ENCODE measurements around the gene INKA2.

INKA2 gene

DNA sequence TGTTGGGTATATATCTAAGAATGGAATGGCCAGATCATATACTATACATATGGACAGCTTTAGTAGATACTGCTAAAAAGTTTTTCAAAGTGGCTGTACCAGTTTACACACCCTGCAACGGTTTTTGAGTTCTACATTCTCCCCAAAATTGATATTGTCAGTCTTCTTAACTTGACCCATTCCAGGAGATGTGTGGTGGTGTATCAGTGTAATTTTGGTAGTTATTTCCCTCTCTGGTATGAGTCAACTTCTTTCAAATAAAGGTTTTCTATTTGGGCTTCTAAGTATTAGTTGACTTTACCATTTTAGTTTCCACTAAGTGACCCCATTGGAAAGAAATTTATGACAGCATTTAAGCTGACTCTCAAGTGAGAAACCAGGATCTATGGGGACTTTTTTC is 29.2 kb downstream of the INKA2 start:
- no peak overlapping the region for H3K9ac ChIP-seq
- no peaks in the 10 kb centered on the region for H3K27me3 ChIP-seq (ENCODE audit: control insufficient read depth, insufficient read depth, low read length)
- H3K4me1 ChIP-seq = no peaks in the 10 kb centered on the region
- H3K36me3 ChIP-seq (ENCODE audit: control insufficient read depth, insufficient read depth, low read length) = no peaks in the 10 kb centered on the region
- H3K79me2 ChIP-seq = no peaks in the 10 kb centered on the region
- no peaks in the 10 kb centered on the region for H3K9me3 ChIP-seq (ENCODE audit: control insufficient read depth, low read length)
- H3K27ac ChIP-seq = no peak overlapping the region
- H3K4me2 ChIP-seq (ENCODE audit: low read length) = no peak overlapping the region
- TF ChIP-seq, protein P1, sequence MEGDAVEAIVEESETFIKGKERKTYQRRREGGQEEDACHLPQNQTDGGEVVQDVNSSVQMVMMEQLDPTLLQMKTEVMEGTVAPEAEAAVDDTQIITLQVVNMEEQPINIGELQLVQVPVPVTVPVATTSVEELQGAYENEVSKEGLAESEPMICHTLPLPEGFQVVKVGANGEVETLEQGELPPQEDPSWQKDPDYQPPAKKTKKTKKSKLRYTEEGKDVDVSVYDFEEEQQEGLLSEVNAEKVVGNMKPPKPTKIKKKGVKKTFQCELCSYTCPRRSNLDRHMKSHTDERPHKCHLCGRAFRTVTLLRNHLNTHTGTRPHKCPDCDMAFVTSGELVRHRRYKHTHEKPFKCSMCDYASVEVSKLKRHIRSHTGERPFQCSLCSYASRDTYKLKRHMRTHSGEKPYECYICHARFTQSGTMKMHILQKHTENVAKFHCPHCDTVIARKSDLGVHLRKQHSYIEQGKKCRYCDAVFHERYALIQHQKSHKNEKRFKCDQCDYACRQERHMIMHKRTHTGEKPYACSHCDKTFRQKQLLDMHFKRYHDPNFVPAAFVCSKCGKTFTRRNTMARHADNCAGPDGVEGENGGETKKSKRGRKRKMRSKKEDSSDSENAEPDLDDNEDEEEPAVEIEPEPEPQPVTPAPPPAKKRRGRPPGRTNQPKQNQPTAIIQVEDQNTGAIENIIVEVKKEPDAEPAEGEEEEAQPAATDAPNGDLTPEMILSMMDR (IDR thresholded peaks at IDR 0.05) = no peak
- H2AFZ ChIP-seq = no peak overlapping the region
- H3K4me3 ChIP-seq (ENCODE audit: low read depth, low read length) = no peak overlapping the region

DNA sequence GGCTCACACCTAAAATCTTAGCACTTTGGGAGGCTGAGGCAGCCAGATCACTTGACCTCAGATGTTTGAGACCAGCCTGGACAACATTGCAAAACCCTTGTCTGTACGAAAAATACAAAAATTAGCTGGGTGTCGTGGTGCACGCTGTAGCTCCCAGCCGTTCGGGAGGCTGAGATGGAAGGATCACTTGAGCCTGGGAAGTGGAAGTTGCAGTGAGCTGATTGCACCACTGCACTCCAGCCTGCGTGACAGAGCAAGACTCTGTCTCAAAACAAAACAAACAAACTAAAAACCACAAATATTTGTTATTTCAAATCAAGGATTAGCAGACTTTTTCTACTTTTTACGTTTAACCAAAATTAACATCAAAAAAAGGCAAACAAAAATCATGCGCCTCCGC is 31.3 kb downstream of the INKA2 start:
- Histone ChIP-seq H3K4me1 (no peaks in the 10 kb centered on the region), H3K27me3 (ENCODE audit: control insufficient read depth, insufficient read depth, low read length) (no peaks in the 10 kb centered on the region), H3K9me3 (ENCODE audit: control insufficient read depth, low read length) (no peaks in the 10 kb centered on the region), H3K4me3 (ENCODE audit: low read depth, low read length) (no peak overlapping the region), H3K4me2 (ENCODE audit: low read length) (no peak overlapping the region), H3K27ac (no peak overlapping the region), H3K9ac (no peak overlapping the region), H3K36me3 (ENCODE audit: control insufficient read depth, insufficient read depth, low read length) (no peaks in the 10 kb centered on the region), H3K79me2 (no peaks in the 10 kb centered on the region), H2AFZ (no peak overlapping the region)
- TF ChIP-seq, protein P1 (IDR thresholded peaks at IDR 0.05) = no peak

- Histone ChIP-seq H3K4me1 (no peaks in the 10 kb centered on the region), H3K36me3 (ENCODE audit: control insufficient read depth, insufficient read depth, low read length) (no peaks in the 10 kb centered on the region), H3K9ac (no peak overlapping the region), H3K27ac (no peak overlapping the region), H3K9me3 (ENCODE audit: control insufficient read depth, low read length) (no peaks in the 10 kb centered on the region), H3K27me3 (ENCODE audit: control insufficient read depth, insufficient read depth, low read length) (no peaks in the 10 kb centered on the region), H3K4me3 (ENCODE audit: low read depth, low read length) (no peak overlapping the region), H2AFZ (no peak overlapping the region), H3K79me2 (no peaks in the 10 kb centered on the region), H3K4me2 (ENCODE audit: low read length) (no peak overlapping the region)
- TF ChIP-seq, protein P1 (IDR thresholded peaks at IDR 0.05) = no peak
Measured at GRCh38 chr1:111706921-111707320, 32.3 kb downstream of the INKA2 start.

GRCh38 chr1:111705841-111706240 is 33.4 kb downstream of the INKA2 start:
- Histone ChIP-seq H3K4me2 (ENCODE audit: low read length) (no peak overlapping the region), H3K27me3 (ENCODE audit: control insufficient read depth, insufficient read depth, low read length) (no peaks in the 10 kb centered on the region), H3K36me3 (ENCODE audit: control insufficient read depth, insufficient read depth, low read length) (no peaks in the 10 kb centered on the region), H3K79me2 (no peaks in the 10 kb centered on the region), H2AFZ (no peak overlapping the region), H3K9me3 (ENCODE audit: control insufficient read depth, low read length) (no peaks in the 10 kb centered on the region), H3K4me3 (ENCODE audit: low read depth, low read length) (no peak overlapping the region), H3K9ac (no peak overlapping the region), H3K4me1 (no peaks in the 10 kb centered on the region), H3K27ac (no peak overlapping the region)
- TF ChIP-seq, protein P1 (IDR thresholded peaks at IDR 0.05) = no peak

- Histone ChIP-seq H3K9ac (no peak overlapping the region), H3K9me3 (ENCODE audit: control insufficient read depth, low read length) (no peaks in the 10 kb centered on the region), H3K4me3 (ENCODE audit: low read depth, low read length) (no peak overlapping the region), H3K4me1 (no peaks in the 10 kb centered on the region), H2AFZ (no peak overlapping the region), H3K36me3 (ENCODE audit: control insufficient read depth, insufficient read depth, low read length) (no peaks in the 10 kb centered on the region), H3K79me2 (no peaks in the 10 kb centered on the region), H3K27ac (no peak overlapping the region), H3K27me3 (ENCODE audit: control insufficient read depth, insufficient read depth, low read length) (no peaks in the 10 kb centered on the region), H3K4me2 (ENCODE audit: low read length) (no peak overlapping the region)
- TF ChIP-seq, protein P1 (IDR thresholded peaks at IDR 0.05) = no peak
Measured at GRCh38 chr1:111704776-111705175, 34.4 kb downstream of the INKA2 start.

Data from parathyroid adenoma (tissue), 2 donors.